ENCODE data around the gene ITCH.

DNA sequence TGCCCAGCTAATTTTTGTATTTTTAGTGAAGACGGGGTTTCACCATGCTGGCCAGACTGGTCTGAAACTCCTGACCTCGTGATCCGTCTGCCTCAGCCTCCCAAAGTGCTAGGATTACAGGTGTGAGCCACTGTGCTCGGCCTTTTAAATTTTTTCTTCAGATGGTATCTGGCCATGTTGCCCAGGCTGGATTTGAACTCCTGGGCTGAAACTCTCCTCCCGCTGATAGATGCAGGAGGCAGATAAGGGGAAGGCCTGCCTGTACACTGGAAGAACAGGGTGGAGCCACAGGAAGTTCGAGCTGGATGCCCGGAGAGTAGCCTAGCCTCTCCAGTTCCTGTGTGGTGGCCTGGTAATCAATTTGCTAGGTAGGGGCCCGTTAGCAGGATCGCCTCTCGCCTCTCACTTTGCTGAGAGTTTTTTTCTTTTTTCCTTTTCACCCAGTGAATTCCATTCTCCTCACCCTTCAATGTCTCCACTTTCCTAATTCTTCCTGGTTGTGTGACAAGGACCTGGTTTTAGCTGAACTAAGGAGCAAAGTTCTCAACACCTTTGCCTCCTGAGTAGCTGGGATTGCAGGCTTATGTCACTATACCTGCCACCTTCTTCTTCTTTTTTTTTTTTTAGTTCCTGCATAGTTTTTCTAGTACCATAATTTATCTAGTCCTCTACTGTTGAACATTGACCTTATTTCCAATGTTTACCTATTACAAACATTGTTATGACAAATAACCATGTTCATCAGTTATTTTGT, 19.4 kb upstream of the ITCH start:
- no peak for TF ChIP-seq POLR2A (IDR thresholded peaks at IDR 0.05; ENCODE audit: low read depth, low read length)
- no peak for TF ChIP-seq TAF1 (IDR thresholded peaks at IDR 0.05; ENCODE audit: low read depth, low read length)
- TF ChIP-seq POU2F2 (IDR thresholded peaks at IDR 0.05; ENCODE audit: low read depth, low read length): no peak
- TF ChIP-seq POLR2AphosphoS5 (IDR thresholded peaks at IDR 0.05; ENCODE audit: low read depth, low read length): no peak

All from GM12891 (cell line).